COLO668 (cell line): ENCODE results near the gene DHDH.

Experiments
- DNase-seq: peaks from one replicate; lab custom pipeline; 2025; ENCODE audit not compliant: unreplicated experiment; lab: John Stamatoyannopoulos, UW

Gene DHDH

GRCh38 chr19:48990400-48990799 is 56.9 kb downstream of the DHDH start:
- no peak for DNase-seq

- DNase-seq: no peak
These were observed 57.6 kb downstream of the DHDH start for GRCh38 chr19:48991011-48991609.

- DNase-seq: no peak
These were observed 58.5 kb downstream of the DHDH start for GRCh38 chr19:48991873-48992580.

GRCh38 chr19:48992581-48993174 is 59.2 kb downstream of the DHDH start:
- DNase-seq: peak; percentile 43

GRCh38 chr19:48993175-48994034 is 59.9 kb downstream of the DHDH start, which contains the start of the genes GYS1 and RUVBL2:
Gene GYS1, minus strand, starts transcription at chr19:48993309. Its CDS starts 197 bp downstream, at chr19:48993112.
Gene RUVBL2, plus strand, starts transcription at chr19:48993887. Its CDS starts 25 bp downstream, at chr19:48993912.
- peak; percentile 99 for DNase-seq

GRCh38 chr19:48994035-48994386 is 60.5 kb downstream of the DHDH start:
- no peak for DNase-seq
